Loucy (cell line): ENCODE results near the gene TSACC.

Experiments used
- H2AFZ ChIP-seq: fragments of 200-600 bp; sonication (generic); 2 replicates; pipeline ENCODE4 v1.6.0; 2016; ENCODE audit warnings: antibody characterized with exemption, mild to moderate bottlenecking, low read length, moderate library complexity
- H3F3A ChIP-seq: fragments of 200-600 bp; 2 replicates; pipeline ENCODE4 v1.6.0; 2016; ENCODE audit warnings: antibody characterized with exemption, low read depth, mild to moderate bottlenecking
- H3K27me3 ChIP-seq: fragments of 200-600 bp; sonication (generic); 2 replicates; pipeline ENCODE4 v1.6.1; 2014; ENCODE audit warnings: low read length, mild to moderate bottlenecking; ENCODE audit not compliant: insufficient read depth, poor library complexity, severe bottlenecking
- H3K36me3 ChIP-seq: fragments of 200-600 bp; sonication (generic); 2 replicates; pipeline ENCODE4 v1.6.1; 2016; ENCODE audit warnings: low read length; ENCODE audit not compliant: insufficient read depth
- H3K4me1 ChIP-seq: fragments of 200-600 bp; sonication (generic); 2 replicates; pipeline ENCODE4 v1.5.1; 2014; ENCODE audit warnings: low read length, mild to moderate bottlenecking; ENCODE audit not compliant: insufficient read depth, poor library complexity, severe bottlenecking
- H3K4me2 ChIP-seq: fragments of 200-600 bp; sonication (generic); 2 replicates; pipeline ENCODE4 v1.6.0; 2014; ENCODE audit warnings: antibody characterized with exemption, low read length, low read depth, mild to moderate bottlenecking; ENCODE audit not compliant: poor library complexity, severe bottlenecking
- H3K4me3 ChIP-seq: fragments of 200-600 bp; sonication (generic); 2 replicates; pipeline ENCODE4 v1.5.1; 2014; ENCODE audit warnings: low read length, mild to moderate bottlenecking, mixed read lengths; ENCODE audit not compliant: poor library complexity, severe bottlenecking
- H3K79me2 ChIP-seq: fragments of 200-600 bp; sonication (generic); 2 replicates; pipeline ENCODE4 v1.6.1; 2014; ENCODE audit warnings: low read length; ENCODE audit not compliant: insufficient read depth
- H3K9ac ChIP-seq: fragments of 200-600 bp; sonication (generic); 2 replicates; pipeline ENCODE4 v1.6.0; 2014; ENCODE audit warnings: mild to moderate bottlenecking, low read depth, low read length, moderate library complexity; ENCODE audit not compliant: poor library complexity, severe bottlenecking
- H3K9me2 ChIP-seq: fragments of 200-600 bp; sonication (generic); replicated peaks from 2 replicates; pipeline ENCODE4 v1.6.1; 2016; ENCODE audit warnings: low read depth, low read length, mixed read lengths
- H3K9me3 ChIP-seq: fragments of 200-600 bp; sonication (generic); 2 replicates; pipeline ENCODE4 v1.6.1; 2014; ENCODE audit warnings: mild to moderate bottlenecking, antibody characterized with exemption, low read length, low read depth; ENCODE audit not compliant: insufficient read depth
- H4K20me1 ChIP-seq: fragments of 200-600 bp; sonication (generic); 2 replicates; pipeline ENCODE4 v1.6.0; 2014; ENCODE audit warnings: antibody characterized with exemption, low read length, mild to moderate bottlenecking; ENCODE audit not compliant: insufficient read depth, poor library complexity, severe bottlenecking
- CTCF ChIP-seq: fragments of 200-600 bp; sonication (generic); conservative IDR thresholded peaks from 2 replicates; pipeline ENCODE4 v1.5.1; 2014; ENCODE audit warnings: mild to moderate bottlenecking, antibody characterized with exemption, low read length
- EZH2phosphoT487 ChIP-seq: fragments of 200-600 bp; IDR thresholded peaks from 2 replicates; pipeline ENCODE4 v1.6.1; 2018; ENCODE audit warnings: antibody characterized with exemption, mild to moderate bottlenecking, moderate library complexity, borderline replicate concordance

Gene TSACC

GRCh38 chr1:156371553-156372264 lies 33.4 kb downstream of the TSACC start:
- no peaks in the 10 kb centered on the region for H3K9me3 ChIP-seq
- TF ChIP-seq CTCF = no peak
- no peak overlapping the region for H3K9ac ChIP-seq
- no peaks in the 10 kb centered on the region for H3K27me3 ChIP-seq
- H3K36me3 ChIP-seq = no peaks in the 10 kb centered on the region
- H3K79me2 ChIP-seq = no peaks in the 10 kb centered on the region
- H3K4me3 ChIP-seq = no peak overlapping the region
- no peaks in the 10 kb centered on the region for H4K20me1 ChIP-seq
- H3F3A ChIP-seq = no peaks in the 10 kb centered on the region
- no peak overlapping the region for H2AFZ ChIP-seq
- H3K4me2 ChIP-seq = no peak overlapping the region
- H3K9me2 ChIP-seq = no peaks in the 10 kb centered on the region
- H3K4me1 ChIP-seq = no peaks in the 10 kb centered on the region

- Histone ChIP-seq H3K36me3 (no peaks in the 10 kb centered on the region), H3K27me3 (no peaks in the 10 kb centered on the region), H3K4me2 (no peak overlapping the region), H2AFZ (no peak overlapping the region), H3K9me3 (no peaks in the 10 kb centered on the region), H3K9ac (no peak overlapping the region), H3K9me2 (no peaks in the 10 kb centered on the region), H3K79me2 (no peaks in the 10 kb centered on the region), H4K20me1 (no peaks in the 10 kb centered on the region), H3K4me3 (no peak overlapping the region), H3F3A (no peaks in the 10 kb centered on the region), H3K4me1 (no peaks in the 10 kb centered on the region)
- TF ChIP-seq EZH2phosphoT487 (no peak), CTCF (no peak)
Observed at GRCh38 chr1:156372265-156372586, 33.9 kb downstream of the TSACC start.

- no peaks in the 10 kb centered on the region for H3K4me1 ChIP-seq
- no peaks in the 10 kb centered on the region for H3F3A ChIP-seq
- H3K4me3 ChIP-seq = no peak overlapping the region
Observed at GRCh38 chr1:156372876-156373275, 34.5 kb downstream of the TSACC start.

More at GRCh38 chr1:156372876-156373275, 34.5 kb downstream of the TSACC start:
- Histone ChIP-seq H3K36me3 (no peaks in the 10 kb centered on the region), H3K9ac (no peak overlapping the region), H4K20me1 (no peaks in the 10 kb centered on the region), H3K4me2 (no peak overlapping the region), H2AFZ (no peak overlapping the region), H3K27me3 (no peaks in the 10 kb centered on the region), H3K9me3 (no peaks in the 10 kb centered on the region), H3K9me2 (no peaks in the 10 kb centered on the region), H3K79me2 (no peaks in the 10 kb centered on the region)
- TF ChIP-seq CTCF = no peak
- no peak for TF ChIP-seq EZH2phosphoT487
